Psoas muscle (tissue), 8 donors: ENCODE results near the gene CCDC137. TPM values are rescaled to one million over a fixed set of nuclear protein-coding genes. Genes with fewer than 3 reads are reported as not detected.

Source experiments
- ATAC-seq, 4 donors: fragments of 200-7000 bp; cut with Tn5 transposase; one replicate each; pipeline ENCODE4 v1.9.1; 2020; ENCODE audit warnings: moderate library complexity in 3 of 4, mild to moderate bottlenecking in 2 of 4
- DNase-seq, 2 donors: peaks; one replicate each; pipeline ENCODE4 v3.0.0-alpha.2; 2020
- H3K27ac ChIP-seq: fragments of 200-600 bp; one replicate; pipeline ENCODE4 v1.8.0; 2022
- H3K27me3 ChIP-seq, 3 donors: fragments of 200-600 bp in 1 of 3; one replicate each; pipeline versions ENCODE4 v1.6.1 to v1.8.0; 2013 to 2022; ENCODE audit warnings: low read length in 2 of 3, mild to moderate bottlenecking in 2 of 3, moderate library complexity in 1 of 3; ENCODE audit not compliant: insufficient read depth in 3 of 3
- H3K36me3 ChIP-seq, 2 donors: fragments of 200-600 bp in 1 of 2; one replicate each; pipeline versions ENCODE4 v1.6.1 to v1.8.0; 2013 to 2022; ENCODE audit warnings: low read depth in 1 of 2, mild to moderate bottlenecking in 1 of 2, moderate library complexity in 1 of 2; ENCODE audit not compliant: insufficient read depth in 1 of 2
- H3K4me1 ChIP-seq: fragments of 200-600 bp; one replicate; pipeline ENCODE4 v1.8.0; 2022
- H3K4me3 ChIP-seq: fragments of 200-600 bp; one replicate; pipeline ENCODE4 v1.8.0; 2022; ENCODE audit warnings: mild to moderate bottlenecking
- H3K9me3 ChIP-seq: fragments of 200-600 bp; one replicate; pipeline ENCODE4 v1.8.0; 2022
- whole genome bisulfite sequencing, 3 donors: extraction: QIAGEN DNeasy Blood & Tissue Kit; methylation state at CpG; one replicate each; pipeline versions ENCODE4 v1.1.6 to v1.1.7; 2013; 5-methylcytosine and 5-hydroxymethylcytosine counted together
- intact Hi-C, 2 donors: fragments of 100-400 bp; cut with DNase I; formaldehyde crosslinking; loops; one replicate each; pipeline versions ENCODE4 v1.11.0 to v1.14.2; 2022
- polyA plus RNA-seq, 3 donors: library from polyadenylated mRNA; stranded (reverse); fragments of 200-250 nt; gene quantifications; one replicate each; pipeline ENCODE4 v1.2.3, GENCODE V29; 2013
- total RNA-seq, 4 donors: library from RNA; stranded (reverse); fragmentation: NEBNext Ultra II Directional in 2 of 4; extraction: Animal tissue kit (Norgen Biotek cat#: 25700) in 2 of 4; gene quantifications; one replicate each; pipeline versions ENCODE4 v1.2.1 to v1.2.4, GENCODE V29; 2021 to 2023
- TF ChIP-seq, protein P1 (sequence below): fragments of 200-600 bp; IDR thresholded peaks from one replicate; pipeline ENCODE4 v1.8.0; 2022; ENCODE audit warnings: antibody characterized with exemption
- donor health status: healthy with polysubstance abuse.
- donor health status: DM: no; HTN: no; CAD: no; lungs with moderate emphysema.
- donor health status: Bipolar disorder and iron deficiency.
- donor health status: healthy.
- donor health status: DM: yes; HTN: yes; CAD: no.
- donor health status: DM: no; HTN: no; CAD: no.
- donor health status: DM: no; HTN: no; CAD: no.
- donor health status: DM: yes; HTN: yes; CAD: no.

CCDC137 gene
- total and polyA plus RNA-seq, 7 donors, result 4.8 to 47.4 (median 11.3) TPM

DNA sequence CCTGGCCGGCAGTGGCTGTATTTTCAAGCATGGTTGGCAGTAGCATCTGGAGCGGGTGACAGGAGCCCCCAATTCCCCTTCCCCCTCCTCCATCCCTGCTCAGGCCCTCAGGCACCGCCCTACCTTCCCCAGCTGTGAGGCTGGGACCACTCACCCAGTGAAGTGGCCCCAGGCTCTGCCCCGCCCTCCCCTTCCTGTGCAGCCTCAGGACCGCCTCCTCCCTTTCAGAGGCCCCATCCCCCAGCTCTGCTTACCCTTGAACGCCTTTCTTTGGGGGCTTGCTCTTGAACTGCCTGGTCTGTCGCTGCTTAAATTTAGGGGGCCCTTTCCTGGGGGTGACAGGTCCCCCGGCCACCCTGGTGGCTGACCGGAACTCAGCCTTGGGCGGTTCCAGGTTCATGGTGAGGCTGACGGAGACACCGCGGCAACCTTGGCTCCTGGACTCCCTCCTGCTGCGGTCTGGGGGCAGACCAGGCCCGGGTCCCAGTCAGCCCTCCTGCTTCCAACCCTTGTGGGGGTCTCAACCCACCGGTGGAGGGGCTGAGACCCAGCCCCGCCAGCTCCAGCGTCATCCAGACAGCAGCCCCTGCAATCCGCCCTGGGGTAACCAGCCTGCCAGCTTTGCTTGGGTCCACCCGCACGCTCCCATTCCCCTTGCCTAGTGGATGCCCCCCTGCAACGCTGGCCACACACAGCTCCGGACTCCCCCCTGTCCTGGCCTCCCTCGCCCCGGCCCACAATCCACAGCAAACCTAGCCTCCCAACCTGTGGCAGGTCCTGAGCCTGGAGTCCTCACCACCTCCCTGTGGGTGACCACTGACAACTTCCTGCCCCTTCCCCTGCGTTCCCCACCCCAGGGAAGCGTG is 13.4 kb upstream of the CCDC137 start:
- Histone ChIP-seq H3K4me1 (peaks cover 4% of the 10 kb centered on the region), H3K27me3 (peaks cover 0 to 30% (median 12%) of the 10 kb centered on the region in 3 donors), H3K4me3 (peak overlapping the region; percentile 25), H3K27ac (no peak overlapping the region), H3K9me3 (no peaks in the 10 kb centered on the region), H3K36me3 (no peaks in the 10 kb centered on the region)
- 34 to 46% (median 40%) methylated on average over 22 to 27 of the region's 27 CpGs for WGBS, 3 donors
- DNase-seq (no peak), ATAC-seq (peak in 1 of 4 donors; percentile 20)
- intact Hi-C loops, result no loop called here
- TF ChIP-seq, protein P1, sequence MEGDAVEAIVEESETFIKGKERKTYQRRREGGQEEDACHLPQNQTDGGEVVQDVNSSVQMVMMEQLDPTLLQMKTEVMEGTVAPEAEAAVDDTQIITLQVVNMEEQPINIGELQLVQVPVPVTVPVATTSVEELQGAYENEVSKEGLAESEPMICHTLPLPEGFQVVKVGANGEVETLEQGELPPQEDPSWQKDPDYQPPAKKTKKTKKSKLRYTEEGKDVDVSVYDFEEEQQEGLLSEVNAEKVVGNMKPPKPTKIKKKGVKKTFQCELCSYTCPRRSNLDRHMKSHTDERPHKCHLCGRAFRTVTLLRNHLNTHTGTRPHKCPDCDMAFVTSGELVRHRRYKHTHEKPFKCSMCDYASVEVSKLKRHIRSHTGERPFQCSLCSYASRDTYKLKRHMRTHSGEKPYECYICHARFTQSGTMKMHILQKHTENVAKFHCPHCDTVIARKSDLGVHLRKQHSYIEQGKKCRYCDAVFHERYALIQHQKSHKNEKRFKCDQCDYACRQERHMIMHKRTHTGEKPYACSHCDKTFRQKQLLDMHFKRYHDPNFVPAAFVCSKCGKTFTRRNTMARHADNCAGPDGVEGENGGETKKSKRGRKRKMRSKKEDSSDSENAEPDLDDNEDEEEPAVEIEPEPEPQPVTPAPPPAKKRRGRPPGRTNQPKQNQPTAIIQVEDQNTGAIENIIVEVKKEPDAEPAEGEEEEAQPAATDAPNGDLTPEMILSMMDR, result no peak

DNA sequence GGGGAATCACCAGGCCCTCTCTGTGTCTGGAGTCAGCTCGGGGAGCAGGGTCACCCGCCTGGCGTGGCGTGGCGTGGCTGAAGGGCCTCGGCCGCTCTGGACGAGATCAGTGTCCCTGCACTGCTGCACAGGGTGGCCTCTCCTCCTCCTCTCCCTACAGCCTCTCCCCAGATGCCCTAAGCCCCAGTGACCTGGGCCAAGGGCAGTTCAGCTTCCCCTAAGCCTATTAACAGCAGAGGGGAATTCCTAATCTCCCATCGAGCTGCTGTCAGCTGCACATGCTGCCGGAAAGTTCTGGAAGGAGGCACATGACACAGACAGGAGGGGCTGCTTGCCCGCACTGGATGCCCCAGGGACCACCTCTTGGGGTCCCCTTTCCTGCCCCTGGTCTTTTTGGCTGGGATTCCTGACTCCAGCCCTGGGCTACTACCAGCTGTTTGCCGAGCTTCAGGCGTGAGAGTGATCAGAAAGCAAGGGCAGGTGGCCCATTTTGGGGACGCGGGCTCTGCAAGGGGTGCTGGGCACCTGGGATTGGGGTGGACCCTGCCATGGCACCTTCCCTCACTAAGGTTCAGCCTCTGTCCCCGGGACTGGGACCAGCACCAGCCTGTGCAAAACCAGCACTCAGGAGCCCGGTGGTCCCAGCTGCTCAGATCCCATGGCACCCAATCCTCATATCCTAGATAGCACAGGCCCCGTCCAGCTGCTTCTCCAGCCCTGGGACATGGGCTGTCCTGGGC is 11.0 kb upstream of the CCDC137 start:
- H3K4me3 ChIP-seq, result no peak overlapping the region
- H3K27me3 ChIP-seq, result peaks cover 0 to 8% (median 2%) of the 10 kb centered on the region in 3 donors
- TF ChIP-seq, protein P1, result no peak
- H3K36me3 ChIP-seq, result no peaks in the 10 kb centered on the region
- DNase-seq (no peak), ATAC-seq (no peak)
- peaks cover 4% of the 10 kb centered on the region for H3K4me1 ChIP-seq
- no peak overlapping the region for H3K27ac ChIP-seq
- intact Hi-C loops, result no loop called here
- 35 to 60% (median 52%) methylated on average over 8 to 18 of the region's 18 CpGs for WGBS, 3 donors
- no peaks in the 10 kb centered on the region for H3K9me3 ChIP-seq

GRCh38 chr17:81656118-81656743 is 10.3 kb upstream of the CCDC137 start, which contains the start of gene PDE6G:
PDE6G (minus strand) TSS chr17:81656542; CDS start chr17:81653305, 3,237 bp downstream.
- H3K9me3 ChIP-seq, result no peaks in the 10 kb centered on the region

DNA sequence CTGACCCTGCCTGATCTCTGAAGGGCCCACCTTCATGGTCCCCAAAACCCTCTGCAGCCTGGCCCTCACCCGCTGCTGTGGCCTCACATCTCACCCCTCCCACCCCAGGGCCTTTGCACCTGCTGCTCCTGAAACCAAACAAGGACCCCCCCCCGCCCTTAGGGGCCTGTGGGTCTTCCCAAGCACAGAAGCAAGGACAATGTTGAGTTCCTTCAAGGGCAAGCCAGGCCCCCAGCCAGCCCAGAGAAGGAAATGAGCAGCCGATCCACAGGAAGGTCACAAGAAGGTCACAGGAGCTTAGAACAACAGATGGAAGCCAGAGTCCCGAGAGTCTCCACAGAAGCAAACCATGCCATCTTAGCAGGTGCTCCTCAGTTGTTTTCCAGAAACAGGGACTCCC is 9.7 kb upstream of the CCDC137 start:
- no peak for DNase-seq
- no peak overlapping the region for H3K4me3 ChIP-seq
- 36 to 50% (median 42%) methylated on average over 4 of the region's 4 CpGs for WGBS, 3 donors
- no peak overlapping the region for H3K27ac ChIP-seq
- ATAC-seq, result no peak
- peaks cover 0 to under 1% (median under 1%) of the 10 kb centered on the region in 3 donors for H3K27me3 ChIP-seq
- no peaks in the 10 kb centered on the region for H3K9me3 ChIP-seq
- H3K4me1 ChIP-seq, result peaks cover 4% of the 10 kb centered on the region
- TF ChIP-seq, protein P1, result no peak
- intact Hi-C loops, result no loop called here
- H3K36me3 ChIP-seq, result no peaks in the 10 kb centered on the region

More at GRCh38 chr17:81656118-81656743, 10.3 kb upstream of the CCDC137 start, which contains the start of gene PDE6G:
- Histone ChIP-seq H3K4me3 (no peak within 1 kb of the TSS), H3K27me3 (peaks cover 0 to 4% (median 2%) of the 10 kb centered on the region in 3 donors), H3K27ac (no peak within 1 kb of the TSS), H3K4me1 (peaks cover 4% of the 10 kb centered on the region), H3K36me3 (no peaks in the 10 kb centered on the region)
- WGBS, 3 donors, result 78 to 84% (median 82%) methylated on average over 15 of the region's 15 CpGs
- DNase-seq, result no peak
- ATAC-seq, result no peak
- intact Hi-C loops, result no loop called here
- TF ChIP-seq, protein P1, result no peak
